ENCODE results near the gene PRSS33. TPM values are rescaled to one million over a fixed set of nuclear protein-coding genes. Genes with fewer than 3 reads are reported as not detected.

Gene PRSS33
- total RNA-seq, 1 experiment from 2014 or later: not detected

DNA sequence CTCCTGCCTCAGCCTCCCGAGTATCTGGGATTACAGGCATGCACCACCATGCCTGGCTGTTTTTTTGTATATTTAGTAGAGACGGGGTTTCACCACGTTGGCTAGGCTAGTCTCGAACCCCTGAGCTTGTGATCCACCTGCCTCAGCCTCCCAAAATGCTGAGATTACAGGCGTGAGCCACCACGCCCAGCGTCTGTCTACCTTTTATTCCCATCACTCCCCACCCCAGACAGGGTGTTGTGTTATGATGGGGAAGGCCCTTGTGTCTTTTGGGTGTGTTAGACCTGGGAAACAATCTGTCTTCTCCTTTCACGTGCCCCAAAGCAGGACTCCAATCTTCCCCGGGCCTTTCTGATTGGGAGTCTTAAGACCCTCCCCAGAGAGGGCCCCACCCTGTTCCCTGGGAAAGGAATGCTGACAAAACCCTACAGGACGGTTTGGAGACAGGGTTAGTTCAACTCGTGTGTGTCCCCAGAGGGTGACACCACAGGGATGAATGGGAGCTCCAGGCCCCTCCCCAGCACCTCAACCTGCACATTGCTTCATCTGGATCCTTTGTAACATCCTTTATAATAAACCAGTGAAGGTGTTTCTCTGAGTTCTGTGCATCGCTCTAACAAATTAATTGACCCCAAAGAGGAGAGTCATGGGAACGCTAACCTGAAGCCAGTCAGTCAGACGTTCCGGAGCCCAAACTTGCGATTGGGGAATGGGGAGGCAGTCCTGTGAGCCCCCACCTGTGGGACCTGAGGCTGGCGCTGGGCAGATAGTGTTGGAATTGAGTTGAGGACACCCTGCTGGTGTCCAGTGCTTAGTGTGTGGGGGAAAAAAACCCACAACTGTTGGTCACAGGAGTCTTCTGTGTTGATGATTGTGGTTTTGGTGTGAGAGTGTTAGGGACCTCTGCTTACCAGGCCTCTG is 7.1 kb downstream of the PRSS33 start:
- peak; percentile 65 for DNase-seq
- Histone ChIP-seq H3K4me3 (ENCODE audit: insufficient read depth, low read depth, low read length) (no peak overlapping the region), H3K27me3 (ENCODE audit: control insufficient read depth, insufficient read depth, low read length) (no peaks in the 10 kb centered on the region), H3K36me3 (replicated peaks; ENCODE audit: control insufficient read depth, insufficient read depth, low read length) (peaks cover 2% of the 10 kb centered on the region)

DNA sequence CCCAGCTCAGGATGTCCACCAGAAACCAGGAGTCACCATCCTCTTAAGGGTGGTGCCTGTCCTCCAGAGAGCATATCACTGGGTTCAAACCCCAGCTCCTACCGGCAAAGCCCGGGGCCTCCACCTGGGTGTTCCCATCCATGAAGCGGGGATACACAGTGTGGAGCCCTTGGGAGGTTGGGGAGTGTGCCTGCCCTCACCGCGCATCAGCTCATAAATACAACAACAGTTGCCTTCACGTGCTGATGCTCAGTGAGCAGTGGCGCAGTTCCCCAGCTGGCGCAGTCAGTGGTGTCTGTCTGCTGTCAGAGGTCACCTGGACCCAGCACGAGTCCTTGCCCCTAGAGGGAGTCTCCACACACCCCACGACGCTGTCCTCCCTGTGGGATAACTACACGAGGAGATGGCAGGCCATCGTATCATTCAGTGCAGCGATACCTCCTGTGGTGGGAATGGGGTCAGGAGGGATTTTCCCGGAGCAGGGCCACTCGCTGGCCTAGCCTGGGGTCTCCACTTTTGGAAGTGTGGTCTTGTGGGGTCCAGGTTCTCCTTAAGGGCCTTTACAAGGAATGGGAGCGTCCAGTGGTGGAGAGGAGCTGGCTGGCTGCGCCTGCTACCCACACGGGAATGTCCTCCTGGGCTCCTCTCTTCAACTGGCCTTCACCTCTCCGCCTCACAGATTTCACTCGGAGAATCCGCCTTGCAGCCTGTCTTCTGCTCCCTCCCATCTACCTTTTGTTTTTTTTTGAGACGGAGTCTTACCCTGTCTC is 8.0 kb downstream of the PRSS33 start:
- DNase-seq: peak; percentile 54
- H3K4me3 ChIP-seq (ENCODE audit: insufficient read depth, low read depth, low read length): no peak overlapping the region
- H3K36me3 ChIP-seq (replicated peaks; ENCODE audit: control insufficient read depth, insufficient read depth, low read length): peaks cover 10% of the 10 kb centered on the region
- H3K27me3 ChIP-seq (ENCODE audit: control insufficient read depth, insufficient read depth, low read length): no peaks in the 10 kb centered on the region

DNA sequence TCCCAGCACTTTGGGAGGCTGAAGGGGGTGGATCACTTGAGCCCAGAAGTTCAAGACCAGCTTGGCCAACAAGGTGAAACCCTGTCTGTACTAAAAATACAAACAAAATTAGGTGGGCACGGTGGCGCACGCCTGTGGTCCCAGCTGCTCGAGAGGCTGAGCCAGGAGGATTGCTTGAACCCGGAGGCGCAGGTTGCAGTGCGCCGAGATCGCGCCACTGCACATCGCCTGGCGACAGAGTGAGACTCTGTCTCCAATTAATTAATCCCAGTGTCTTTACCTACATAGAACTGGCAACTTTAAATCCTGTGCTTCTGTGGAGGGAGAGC is 8.8 kb downstream of the PRSS33 start:
- no peaks in the 10 kb centered on the region for H3K27me3 ChIP-seq (ENCODE audit: control insufficient read depth, insufficient read depth, low read length)
- H3K4me3 ChIP-seq (ENCODE audit: insufficient read depth, low read depth, low read length): no peak overlapping the region
- peaks cover 15% of the 10 kb centered on the region for H3K36me3 ChIP-seq (replicated peaks; ENCODE audit: control insufficient read depth, insufficient read depth, low read length)
- DNase-seq: no peak

- peaks cover 17% of the 10 kb centered on the region for H3K36me3 ChIP-seq (replicated peaks; ENCODE audit: control insufficient read depth, insufficient read depth, low read length)
- peak; percentile 77 for DNase-seq
- no peaks in the 10 kb centered on the region for H3K27me3 ChIP-seq (ENCODE audit: control insufficient read depth, insufficient read depth, low read length)
- H3K4me3 ChIP-seq (ENCODE audit: insufficient read depth, low read depth, low read length): peak overlapping the region; percentile 98
Observed at GRCh38 chr16:2777903-2778629, 9.3 kb downstream of the PRSS33 start.

- Histone ChIP-seq H3K27me3 (ENCODE audit: control insufficient read depth, insufficient read depth, low read length) (no peaks in the 10 kb centered on the region), H3K4me3 (ENCODE audit: insufficient read depth, low read depth, low read length) (peak within 1 kb of the TSS; percentile 98), H3K36me3 (replicated peaks; ENCODE audit: control insufficient read depth, insufficient read depth, low read length) (peaks cover 17% of the 10 kb centered on the region)
- peak; percentile 99 for DNase-seq
Observed at GRCh38 chr16:2777231-2777902, 10.0 kb downstream of the PRSS33 start, which contains the start of gene ELOB. Gene ELOB, minus strand, starts transcription at chr16:2777280. Its CDS starts 41 bp downstream, at chr16:2777239.

DNA sequence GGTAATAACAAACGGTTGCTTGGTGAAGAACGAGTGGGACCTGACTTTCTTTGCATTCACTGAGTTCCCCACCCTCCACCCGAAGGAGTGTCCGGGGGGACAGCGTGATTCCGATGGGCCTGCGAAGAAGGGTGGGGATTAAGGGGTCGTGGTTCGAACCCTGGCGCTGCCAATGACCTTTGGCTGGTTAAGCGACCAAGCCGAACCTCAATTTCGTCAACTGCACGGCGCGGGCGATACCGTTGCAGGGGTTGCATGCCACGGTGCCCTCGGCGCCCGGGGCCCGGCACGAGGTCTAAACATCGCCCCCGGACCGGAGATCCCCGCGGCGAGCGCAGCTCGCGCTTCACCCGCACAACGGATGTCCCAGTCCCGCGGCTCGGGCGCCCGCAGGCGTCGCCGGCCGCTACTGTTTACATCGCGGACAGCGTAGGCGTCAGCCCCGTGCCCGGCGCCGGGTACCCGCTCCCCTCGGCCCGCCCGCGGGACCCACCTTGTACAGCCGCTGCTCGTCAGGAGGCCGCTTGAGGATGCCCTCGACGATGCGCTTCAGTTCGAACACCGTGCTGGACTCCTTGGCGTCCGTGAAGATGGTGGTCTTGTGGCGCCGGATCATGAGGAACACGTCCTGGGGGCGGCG is 10.7 kb downstream of the PRSS33 start:
- DNase-seq: no peak
- H3K36me3 ChIP-seq (replicated peaks; ENCODE audit: control insufficient read depth, insufficient read depth, low read length): peaks cover 19% of the 10 kb centered on the region
- peak overlapping the region; percentile 98 for H3K4me3 ChIP-seq (ENCODE audit: insufficient read depth, low read depth, low read length)
- no peaks in the 10 kb centered on the region for H3K27me3 ChIP-seq (ENCODE audit: control insufficient read depth, insufficient read depth, low read length)

GRCh38 chr16:2775765-2776499 is 11.4 kb downstream of the PRSS33 start:
- Histone ChIP-seq H3K4me3 (ENCODE audit: insufficient read depth, low read depth, low read length) (peak overlapping the region; percentile 98), H3K36me3 (replicated peaks; ENCODE audit: control insufficient read depth, insufficient read depth, low read length) (peaks cover 23% of the 10 kb centered on the region), H3K27me3 (ENCODE audit: control insufficient read depth, insufficient read depth, low read length) (no peaks in the 10 kb centered on the region)
- no peak for DNase-seq

DNA sequence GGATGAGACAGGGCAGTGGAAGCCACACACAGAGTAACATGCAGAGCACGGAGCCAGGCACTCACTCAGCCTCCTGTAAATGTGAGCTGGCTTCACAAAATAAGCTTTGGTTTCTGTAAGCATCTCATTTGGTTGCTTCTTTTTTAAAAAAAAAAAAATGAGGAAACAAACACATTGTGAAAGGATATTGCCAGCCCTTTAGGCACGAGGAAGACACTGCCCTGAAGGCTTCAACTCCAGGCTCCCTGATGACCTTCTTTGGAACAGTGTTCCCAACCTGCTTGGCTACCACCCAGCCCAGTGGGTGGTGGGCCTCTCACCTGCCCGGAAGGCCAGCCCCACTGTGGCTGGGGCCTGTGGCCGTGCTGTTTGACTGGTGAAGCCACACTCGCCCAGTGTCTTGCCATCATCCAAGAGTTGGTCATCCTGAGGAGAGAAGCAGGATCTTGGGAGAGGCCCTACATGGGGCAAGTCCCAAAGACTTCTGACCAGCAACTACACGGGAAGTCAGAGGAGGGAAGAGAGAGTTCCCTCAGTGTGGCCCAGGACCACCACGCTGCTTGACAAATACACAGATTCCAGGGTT is 12.1 kb downstream of the PRSS33 start:
- H3K36me3 ChIP-seq (replicated peaks; ENCODE audit: control insufficient read depth, insufficient read depth, low read length): peaks cover 28% of the 10 kb centered on the region
- DNase-seq: no peak
- H3K27me3 ChIP-seq (ENCODE audit: control insufficient read depth, insufficient read depth, low read length): no peaks in the 10 kb centered on the region
- no peak overlapping the region for H3K4me3 ChIP-seq (ENCODE audit: insufficient read depth, low read depth, low read length)

DNA sequence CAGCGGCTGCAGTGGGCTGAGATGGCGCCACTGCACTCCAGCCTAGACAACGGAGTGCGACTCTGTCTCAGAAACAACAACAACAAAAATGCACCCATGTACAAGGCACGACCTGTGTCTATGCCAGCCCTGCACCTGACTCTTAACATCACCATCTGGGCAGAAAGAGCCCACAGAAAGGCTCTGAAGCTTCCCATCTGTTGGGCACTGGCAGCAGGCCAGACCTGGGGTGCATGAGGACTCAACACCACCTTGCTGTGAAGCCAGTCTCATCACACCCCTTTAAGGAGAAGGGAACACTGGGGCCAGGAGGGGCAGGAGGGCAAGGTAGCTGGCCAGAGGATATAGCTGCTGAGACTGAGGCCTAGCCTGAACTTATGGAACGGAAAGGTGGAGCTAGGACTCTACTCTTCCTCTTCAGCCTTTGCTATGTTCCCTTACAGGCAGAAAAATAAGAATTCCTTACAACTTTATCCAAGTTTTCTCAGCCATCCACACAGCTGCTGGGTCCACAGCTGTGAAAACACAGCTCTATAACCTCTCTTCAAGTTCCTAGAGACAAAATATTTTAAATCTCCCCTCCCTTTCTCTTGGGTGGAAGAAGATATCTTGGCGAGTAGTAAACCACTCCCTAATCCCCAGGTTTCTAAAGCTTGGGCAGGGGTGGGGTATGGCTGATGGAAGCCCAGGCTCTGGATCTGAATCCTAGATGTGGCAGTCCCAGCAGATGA is 13.0 kb downstream of the PRSS33 start:
- Histone ChIP-seq H3K27me3 (ENCODE audit: control insufficient read depth, insufficient read depth, low read length) (no peaks in the 10 kb centered on the region), H3K4me3 (ENCODE audit: insufficient read depth, low read depth, low read length) (no peak overlapping the region), H3K36me3 (replicated peaks; ENCODE audit: control insufficient read depth, insufficient read depth, low read length) (peaks cover 36% of the 10 kb centered on the region)
- no peak for DNase-seq

DNA sequence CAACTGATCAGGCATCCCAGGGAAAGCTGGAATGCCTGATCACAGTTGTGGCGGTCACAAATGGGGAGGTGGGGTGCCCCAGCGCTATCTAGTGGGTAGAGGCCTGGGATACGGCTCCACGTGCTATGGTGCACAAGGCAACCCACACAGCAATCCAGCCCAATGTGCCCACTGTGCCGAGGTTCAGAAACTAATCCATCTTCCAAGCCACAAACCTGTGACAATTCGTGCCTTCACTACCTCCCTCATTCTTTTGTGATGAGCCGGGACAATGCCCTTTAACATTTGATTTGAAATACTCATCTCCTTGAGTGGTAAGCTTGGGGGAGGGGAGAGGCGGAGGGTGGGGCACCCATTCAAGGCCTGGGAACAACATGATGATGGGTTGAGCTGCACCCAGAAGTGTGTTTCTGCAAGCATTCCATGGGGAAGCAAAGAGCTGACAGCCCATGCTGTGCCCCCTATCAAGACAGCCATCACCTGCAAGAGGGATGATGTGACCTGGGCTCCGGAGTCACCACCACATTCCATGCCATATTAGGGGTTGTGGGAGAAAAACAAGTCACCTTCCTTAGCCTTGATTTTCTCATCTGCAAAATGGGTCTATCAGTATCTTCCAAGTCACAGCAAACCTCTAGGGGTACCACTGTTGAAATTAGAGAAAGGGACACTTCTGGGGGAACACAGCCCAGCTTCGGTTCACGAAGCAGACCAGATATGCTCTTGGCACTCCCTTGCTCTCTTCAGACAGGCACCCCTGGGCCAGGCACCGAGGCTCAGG is 14.0 kb downstream of the PRSS33 start:
- no peak for DNase-seq
- Histone ChIP-seq H3K36me3 (replicated peaks; ENCODE audit: control insufficient read depth, insufficient read depth, low read length) (peaks cover 44% of the 10 kb centered on the region), H3K4me3 (ENCODE audit: insufficient read depth, low read depth, low read length) (no peak overlapping the region), H3K27me3 (ENCODE audit: control insufficient read depth, insufficient read depth, low read length) (no peaks in the 10 kb centered on the region)

DNA sequence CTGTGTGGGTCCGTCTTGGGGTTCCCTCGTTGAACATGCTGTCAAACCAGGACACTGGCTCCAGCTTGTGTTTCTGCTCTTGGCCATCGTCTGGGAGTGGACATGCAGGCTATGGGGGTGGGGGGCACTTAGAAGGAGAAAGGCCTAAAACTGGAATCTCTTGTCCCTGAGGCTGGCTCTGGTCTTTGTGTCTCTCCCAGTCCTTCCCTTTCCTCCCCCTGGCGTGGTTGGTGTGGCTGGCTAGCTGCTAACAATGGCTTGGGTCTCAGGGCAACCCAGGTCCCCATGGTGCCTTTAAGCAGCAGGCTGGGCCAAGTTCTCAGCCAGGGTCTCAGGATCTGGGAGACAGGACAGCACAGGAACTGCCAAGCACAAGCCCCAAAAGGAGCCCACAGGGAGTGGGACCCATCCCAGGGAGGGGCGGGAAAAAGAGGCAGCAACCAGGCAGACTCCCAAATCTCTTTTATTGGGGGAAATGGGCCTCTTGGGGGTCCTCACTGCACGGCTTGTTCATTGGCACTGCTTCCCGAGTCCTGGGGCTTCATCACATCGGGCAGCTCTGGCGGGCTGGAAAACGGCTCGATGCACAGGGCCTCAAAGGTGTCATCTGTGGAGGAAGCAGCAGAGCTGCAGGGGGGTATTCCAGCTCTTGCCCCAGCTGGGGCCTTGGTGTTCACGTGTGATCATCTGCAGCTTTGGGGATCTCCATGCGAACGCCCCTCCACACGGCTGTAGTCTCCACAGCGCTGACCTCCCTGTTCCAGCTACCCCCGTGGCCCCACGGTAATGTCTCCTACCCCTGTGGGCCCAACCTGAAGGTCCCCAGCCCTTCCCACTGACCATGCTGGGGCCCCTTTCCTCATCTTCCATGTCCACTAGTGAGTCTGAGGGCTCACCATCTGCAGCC is 15.6 kb downstream of the PRSS33 start:
- DNase-seq: no peak
- no peaks in the 10 kb centered on the region for H3K27me3 ChIP-seq (ENCODE audit: control insufficient read depth, insufficient read depth, low read length)
- H3K4me3 ChIP-seq (ENCODE audit: insufficient read depth, low read depth, low read length): no peak overlapping the region
- H3K36me3 ChIP-seq (replicated peaks; ENCODE audit: control insufficient read depth, insufficient read depth, low read length): peaks cover 61% of the 10 kb centered on the region

Measured in H7 (cell line).